UCSD-AML1 (cell line): Measurements from ENCODE around the gene GFY.
"Not testable (repeated sequence)": the region's sequence is repeated elsewhere in the genome, so short reads cannot be mapped to it uniquely, and the experiment has no call there.

Source experiments
- DNase-seq: peaks from one replicate; lab custom pipeline; 2025; ENCODE audit not compliant: unreplicated experiment; lab: John Stamatoyannopoulos, UW

GFY gene

DNA sequence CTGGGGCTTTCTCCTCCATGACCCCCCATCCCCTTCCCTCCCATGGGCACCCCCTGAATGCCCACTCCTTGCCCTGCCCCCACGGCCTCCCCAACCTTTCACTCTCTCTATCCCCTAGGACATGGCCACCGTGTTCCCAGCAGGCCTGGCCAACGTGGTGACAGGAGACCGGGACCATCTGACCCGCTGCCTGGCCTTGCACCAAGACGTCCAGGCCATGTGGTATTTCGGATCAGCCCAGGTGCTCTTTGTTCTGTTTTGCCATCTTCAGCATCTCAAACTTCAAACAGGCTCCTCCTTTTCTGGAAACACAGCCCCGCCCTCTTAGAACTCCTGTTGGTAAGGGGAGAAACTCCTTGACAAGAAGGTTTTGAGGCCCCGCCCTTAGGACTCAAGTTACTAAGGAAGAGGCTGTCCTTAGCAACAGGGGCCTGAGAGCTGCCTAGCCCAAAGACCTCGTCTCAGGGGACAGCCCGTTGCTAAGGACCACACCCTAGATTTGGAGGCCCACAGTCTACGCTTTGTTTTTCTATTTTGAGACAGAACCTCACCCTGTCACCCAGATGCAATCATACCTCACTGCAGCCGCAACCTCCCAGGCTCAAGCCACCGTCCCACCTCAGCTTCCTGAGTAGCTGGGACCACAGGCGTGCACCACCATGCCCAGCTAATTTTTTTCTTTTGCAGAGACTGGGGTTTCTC is 43.7 kb downstream of the GFY start:
- DNase-seq = peak; percentile 66

DNA sequence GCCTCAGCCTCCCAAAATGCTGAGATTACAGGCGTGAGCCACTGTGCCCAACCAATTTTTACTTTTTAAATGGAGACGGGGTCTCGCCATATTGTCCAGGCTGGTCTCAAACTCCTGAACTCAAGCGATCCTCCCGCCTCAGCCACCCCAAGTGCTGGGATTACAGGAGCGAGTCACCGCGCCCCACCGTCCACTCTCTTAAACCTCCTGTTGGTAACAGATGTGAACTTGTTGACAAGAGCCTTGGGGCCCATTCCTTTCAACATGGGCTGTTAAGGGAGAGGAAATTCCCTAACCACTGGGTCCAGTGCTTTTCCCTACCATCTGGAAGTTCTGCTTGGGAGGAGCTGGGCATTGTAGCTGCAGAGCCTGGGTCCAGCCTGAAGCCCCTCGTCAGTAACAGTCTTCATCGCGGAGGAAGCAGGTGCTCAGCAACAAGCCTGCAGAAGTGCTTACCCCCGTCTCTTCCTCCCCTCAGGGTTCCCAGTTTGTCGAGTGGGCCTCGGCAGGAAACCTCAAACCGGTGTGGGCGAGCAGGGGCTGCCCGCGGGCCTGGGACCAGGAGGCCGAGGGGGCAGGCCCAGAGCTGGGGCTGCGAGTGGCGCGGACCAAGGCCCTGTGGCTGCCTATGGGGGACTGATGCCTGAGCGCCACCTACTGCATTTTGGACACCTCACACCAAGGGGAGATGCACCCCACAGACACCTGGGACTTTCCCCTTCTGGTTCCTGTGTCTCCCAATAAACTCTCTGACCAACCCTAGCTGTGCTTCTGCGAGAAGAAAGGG is 44.8 kb downstream of the GFY start:
- DNase-seq = peak; percentile 86

DNA sequence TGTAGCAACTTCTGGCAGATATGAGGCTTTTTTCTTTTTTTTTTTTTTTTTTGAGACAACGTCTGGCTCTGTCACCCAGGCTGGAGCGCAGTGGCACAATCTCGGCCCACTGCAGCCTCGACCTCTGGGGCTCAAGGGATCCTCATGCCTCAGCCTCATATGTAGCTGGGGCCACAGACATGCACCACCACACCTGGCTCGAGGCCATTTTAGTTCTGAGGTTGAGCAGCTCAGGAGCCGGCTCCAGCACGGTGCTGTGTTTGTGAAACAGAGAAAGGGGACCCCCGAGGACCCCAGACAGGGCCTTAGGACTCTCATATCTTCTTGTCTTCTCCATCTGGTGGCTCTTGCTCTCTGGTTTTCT is 45.4 kb downstream of the GFY start:
- DNase-seq = no peak

DNA sequence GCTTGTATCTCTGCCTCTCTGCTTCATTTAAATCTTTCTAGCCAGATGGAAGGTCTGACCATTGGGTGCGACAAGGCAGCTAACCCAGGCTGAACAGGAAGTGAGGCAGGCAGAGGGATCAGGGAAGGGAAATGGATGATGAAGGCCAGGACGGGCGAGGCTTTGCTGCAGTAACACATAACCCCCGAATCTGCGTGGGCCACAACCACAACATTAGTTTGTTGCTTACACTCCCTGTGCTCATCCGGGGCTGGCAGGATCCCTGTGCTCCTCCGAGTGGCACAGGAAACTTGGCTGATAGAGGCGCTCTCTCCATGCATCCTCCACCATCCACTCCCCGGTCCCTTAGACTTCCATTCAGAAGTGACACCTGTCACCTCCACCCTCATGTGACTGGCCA is 47.7 kb downstream of the GFY start:
- DNase-seq = no peak

DNA sequence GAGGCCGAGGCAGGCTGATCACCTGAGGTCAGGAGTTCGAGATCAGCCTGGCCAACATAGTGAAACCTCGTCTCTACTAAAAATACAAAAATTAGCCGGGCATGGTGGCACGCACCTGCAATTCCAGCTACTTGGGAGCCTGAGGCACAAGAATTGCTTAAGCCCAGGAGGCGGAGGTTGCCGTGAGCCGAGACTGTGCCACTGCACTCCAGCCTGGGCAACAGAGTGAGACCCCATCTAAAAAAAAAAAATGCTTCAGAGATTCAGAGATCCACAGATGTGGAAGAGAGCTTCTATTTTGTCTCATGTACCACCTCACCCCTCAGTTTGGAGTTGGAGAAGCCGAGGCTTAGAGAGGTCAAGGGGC is 48.3 kb downstream of the GFY start:
- DNase-seq = not testable (repeated sequence)

DNA sequence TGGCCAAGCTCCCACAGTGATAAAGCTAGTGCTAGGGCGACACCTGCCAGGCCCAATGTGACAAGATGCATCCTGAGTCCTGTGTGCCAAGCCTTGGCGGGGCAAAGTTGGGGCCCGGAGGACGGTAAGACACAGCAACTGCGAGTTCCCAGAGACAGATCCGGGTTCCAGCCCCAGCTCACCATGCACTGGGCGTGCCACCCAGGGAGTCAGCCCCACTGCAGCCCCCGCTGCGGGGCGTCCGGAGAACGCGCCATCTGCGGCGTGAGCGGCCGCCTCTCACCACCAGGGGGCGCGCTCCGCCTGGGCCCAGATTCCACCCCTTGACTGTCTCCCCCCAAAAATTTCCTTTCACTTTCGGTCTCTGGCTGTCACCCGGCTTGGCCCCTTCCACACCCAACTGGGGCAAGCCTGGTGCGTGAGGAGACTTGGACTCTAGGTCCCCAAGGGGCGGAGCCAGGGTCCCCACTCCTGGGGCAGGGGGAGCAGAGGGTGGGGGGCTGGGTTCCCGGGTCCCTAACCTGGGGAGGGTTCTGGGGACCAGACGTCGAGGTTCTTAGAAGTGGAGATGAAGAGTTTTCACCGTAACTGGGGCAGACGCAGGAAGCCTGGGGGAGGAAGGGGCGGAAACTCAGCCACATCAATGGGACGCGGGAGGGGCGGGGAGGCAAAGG is 48.8 kb downstream of the GFY start, which contains the start of gene FLT3LG:
FLT3LG (plus strand) TSS at position 348 of the 674 bp plus-strand sequence. CDS start 425 bp downstream, outside the sequence.
- peak; percentile 80 for DNase-seq

DNA sequence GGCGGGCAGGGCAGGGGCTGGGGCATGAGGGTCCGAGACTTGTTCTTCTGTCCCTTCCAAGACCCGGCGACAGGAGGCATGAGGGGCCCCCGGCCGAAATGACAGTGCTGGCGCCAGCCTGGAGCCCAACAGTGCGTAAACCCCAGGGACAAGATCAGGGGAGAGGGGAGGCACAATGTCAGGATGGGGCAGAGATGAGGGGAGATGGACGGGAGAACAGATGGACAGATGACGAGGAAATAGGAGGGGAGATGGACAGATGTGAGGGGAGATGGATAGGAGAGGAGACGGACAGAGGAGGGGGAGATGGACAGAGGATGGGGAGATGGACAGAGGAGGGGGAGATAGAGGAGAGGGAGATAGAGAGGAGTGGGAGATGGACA is 49.3 kb downstream of the GFY start:
- DNase-seq = no peak

DNA sequence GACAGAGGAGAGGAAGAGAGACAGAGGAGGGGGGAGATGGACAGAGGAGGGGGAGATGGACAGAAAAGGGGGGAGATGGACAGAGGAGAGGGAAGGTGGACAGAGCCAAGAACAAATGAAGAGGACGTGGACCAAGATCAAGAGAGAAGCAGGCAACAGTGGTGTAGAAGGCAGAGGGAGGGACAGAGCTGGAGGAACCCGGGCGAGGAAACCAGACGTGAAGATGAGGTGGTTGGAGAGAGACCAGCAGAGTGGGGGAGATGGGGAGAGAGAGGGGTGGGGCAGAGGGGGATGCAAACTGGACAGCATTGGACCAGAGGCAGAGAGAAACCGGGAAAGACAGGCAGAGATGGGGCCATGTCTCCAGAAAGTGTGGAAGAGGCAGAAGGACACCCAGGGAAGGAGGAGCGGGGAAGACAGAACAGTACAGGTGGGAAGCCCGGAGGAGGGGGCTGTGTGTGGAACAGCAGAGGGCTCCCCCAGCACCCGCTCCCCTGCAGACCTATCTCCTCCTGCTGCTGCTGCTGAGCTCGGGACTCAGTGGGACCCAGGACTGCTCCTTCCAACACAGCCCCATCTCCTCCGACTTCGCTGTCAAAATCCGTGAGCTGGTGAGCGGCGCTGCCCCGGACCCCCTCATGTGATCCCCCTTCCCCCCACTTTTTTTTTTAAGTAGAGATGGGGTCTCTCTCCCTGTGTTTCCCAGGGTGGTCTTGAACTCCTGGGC is 50.2 kb downstream of the GFY start:
- no peak for DNase-seq

DNA sequence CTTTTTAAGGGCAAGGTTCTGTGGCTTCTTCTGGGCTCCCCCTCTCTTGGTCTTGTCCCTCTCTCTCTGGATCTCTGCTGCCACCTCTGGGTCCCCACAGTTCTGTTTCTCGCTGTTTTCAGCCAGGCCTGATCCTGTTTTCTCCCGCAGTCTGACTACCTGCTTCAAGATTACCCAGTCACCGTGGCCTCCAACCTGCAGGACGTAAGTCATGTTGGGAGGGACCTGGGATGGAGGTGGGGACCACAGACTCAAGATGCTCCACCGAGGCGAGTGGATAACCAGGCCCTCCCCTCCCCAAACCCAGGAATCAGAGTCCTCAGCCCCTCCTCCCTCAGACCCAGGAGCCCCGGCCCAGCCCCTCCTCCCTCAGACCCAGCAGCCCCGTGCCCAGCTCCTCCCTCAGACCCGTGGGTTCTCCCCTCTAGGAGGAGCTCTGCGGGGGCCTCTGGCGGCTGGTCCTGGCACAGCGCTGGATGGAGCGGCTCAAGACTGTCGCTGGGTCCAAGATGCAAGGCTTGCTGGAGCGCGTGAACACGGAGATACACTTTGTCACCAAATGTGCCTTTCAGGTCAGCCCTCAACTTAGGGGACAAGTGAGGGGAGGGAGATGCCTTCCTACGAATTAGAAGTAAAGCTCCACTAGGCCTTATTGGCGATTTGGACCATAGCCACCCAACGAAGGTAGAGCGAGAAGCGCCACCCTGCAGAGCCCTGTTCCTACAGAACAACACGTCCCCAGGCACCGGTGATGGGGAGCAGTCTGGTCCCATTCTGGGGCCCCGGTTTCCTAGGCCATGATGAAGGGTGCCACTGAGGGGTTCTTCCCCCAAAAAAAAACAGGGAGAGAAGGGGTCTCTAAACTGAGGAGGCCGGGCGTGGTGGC is 51.0 kb downstream of the GFY start:
- peak; percentile 75 for DNase-seq
